CD14-positive monocyte (primary cell): ENCODE results near the gene TMEM40. TPM values are rescaled to one million over a fixed set of nuclear protein-coding genes. Genes with fewer than 3 reads are reported as not detected.

ENCODE experiments used
- DNase-seq, 3 donors: peaks; one replicate each; pipeline ENCODE4 v3.0.0-alpha.2; 2011 to 2022
- H2AFZ ChIP-seq: 2 replicates; pipeline ENCODE4 v1.6.0; 2012; ENCODE audit warnings: mild to moderate bottlenecking, low read depth, low read length, inconsistent platforms; ENCODE audit not compliant: insufficient read depth, poor library complexity, severe bottlenecking
- H3K27ac ChIP-seq, 2 donors: 1 replicate in 1 of 2; 2 replicates in 1 of 2; pipeline ENCODE4 v1.5.1; 2012 to 2013; ENCODE audit warnings: low read length in 2 of 2, control low read depth in 1 of 2, inconsistent platforms in 1 of 2, low read depth in 1 of 2, mild to moderate bottlenecking in 1 of 2
- H3K27me3 ChIP-seq, 2 donors: one replicate each; pipeline versions ENCODE4 v1.6.0 to v1.6.1; 2011 to 2013; ENCODE audit warnings: low read length in 2 of 2; ENCODE audit not compliant: control insufficient read depth in 2 of 2, insufficient read depth in 2 of 2
- H3K36me3 ChIP-seq, 2 donors: replicated peaks in 1 of 2; 1 replicate in 1 of 2; 2 replicates in 1 of 2; pipeline versions ENCODE4 v1.5.1 to v1.6.1; 2012 to 2013; ENCODE audit warnings: low read length in 2 of 2, control low read depth in 1 of 2, inconsistent platforms in 1 of 2, mild to moderate bottlenecking in 1 of 2; ENCODE audit not compliant: insufficient read depth in 2 of 2, control insufficient read depth in 1 of 2
- H3K4me1 ChIP-seq, 2 donors: 1 replicate in 1 of 2; 2 replicates in 1 of 2; pipeline versions ENCODE4 v1.5.1 to v1.6.1; 2012 to 2013; ENCODE audit warnings: low read length in 2 of 2, control low read depth in 1 of 2, inconsistent platforms in 1 of 2, mild to moderate bottlenecking in 1 of 2, moderate library complexity in 1 of 2; ENCODE audit not compliant: insufficient read depth in 2 of 2, control insufficient read depth in 1 of 2
- H3K4me2 ChIP-seq: replicated peaks from 2 replicates; pipeline ENCODE3; 2012; ENCODE audit warnings: low read length, moderate library complexity, mild to moderate bottlenecking; ENCODE audit not compliant: poor library complexity, severe bottlenecking; ENCODE audit errors: extremely low read depth
- H3K4me3 ChIP-seq, 3 experiments: fragments of 200-600 bp in 1 of 3; sonication (generic) in 1 of 3; replicated peaks in 1 of 3; 1 replicate in 2 of 3; 2 replicates in 1 of 3; pipeline ENCODE4 v1.5.1; 2011 to 2013; ENCODE audit warnings: low read length in 3 of 3, mild to moderate bottlenecking in 3 of 3, control low read depth in 2 of 3, low read depth in 2 of 3, inconsistent platforms in 1 of 3, moderate library complexity in 1 of 3
- H3K79me2 ChIP-seq: 2 replicates; pipeline ENCODE4 v1.6.0; 2012; ENCODE audit warnings: mild to moderate bottlenecking, control low read depth, inconsistent platforms, low read length, moderate library complexity; ENCODE audit not compliant: insufficient read depth
- H3K9ac ChIP-seq: 2 replicates; pipeline ENCODE4 v1.6.0; 2017; ENCODE audit warnings: low read length, mild to moderate bottlenecking; ENCODE audit not compliant: insufficient read depth, poor library complexity, severe bottlenecking
- H3K9me3 ChIP-seq, 2 donors: replicated peaks in 1 of 2; 1 replicate in 1 of 2; 2 replicates in 1 of 2; pipeline versions ENCODE4 v1.5.1 to v1.6.1; 2012 to 2013; ENCODE audit warnings: low read length in 2 of 2, control low read depth in 1 of 2; ENCODE audit not compliant: control insufficient read depth in 1 of 2, insufficient read depth in 1 of 2
- H4K20me1 ChIP-seq: 2 replicates; pipeline ENCODE4 v1.6.0; 2012; ENCODE audit warnings: mild to moderate bottlenecking, low read length, control low read depth, moderate library complexity; ENCODE audit not compliant: insufficient read depth
- H3K27ac Mint-ChIP-seq, 7 donors: one replicate each; pipeline ENCODE4 v1.8.0; 2020; ENCODE audit warnings: mild to moderate bottlenecking in 7 of 7, mixed read lengths in 7 of 7, moderate library complexity in 6 of 7, inconsistent platforms in 2 of 7
- H3K27me3 Mint-ChIP-seq, 3 donors: one replicate each; pipeline ENCODE4 v1.8.0; 2021 to 2022; ENCODE audit warnings: low read depth in 3 of 3, mild to moderate bottlenecking in 3 of 3, mixed read lengths in 3 of 3, moderate library complexity in 3 of 3, inconsistent platforms in 1 of 3
- H3K36me3 Mint-ChIP-seq, 2 donors: one replicate each; pipeline ENCODE4 v1.8.0; 2020; ENCODE audit warnings: mixed read lengths in 2 of 2, inconsistent platforms in 1 of 2, mild to moderate bottlenecking in 1 of 2
- H3K4me1 Mint-ChIP-seq: one replicate; pipeline ENCODE4 v1.8.0; 2020; ENCODE audit warnings: mild to moderate bottlenecking, mixed read lengths
- H3K4me3 Mint-ChIP-seq, 2 donors: one replicate each; pipeline ENCODE4 v1.8.0; 2020; ENCODE audit warnings: mild to moderate bottlenecking in 2 of 2, mixed read lengths in 2 of 2, moderate library complexity in 1 of 2
- H3K9me3 Mint-ChIP-seq, 7 donors: one replicate each; pipeline ENCODE4 v1.8.0; 2020 to 2022; ENCODE audit warnings: mixed read lengths in 7 of 7, mild to moderate bottlenecking in 6 of 7, moderate library complexity in 6 of 7, inconsistent platforms in 2 of 7
- CTCF ChIP-seq: fragments of 200-600 bp; IDR thresholded peaks from one replicate; pipeline ENCODE4 v1.8.0; 2022; ENCODE audit warnings: antibody characterized with exemption, mild to moderate bottlenecking
- WGBS: methylation state at CpG from one replicate; pipeline ENCODE4 v1.1.5; 2013; ENCODE audit warnings: missing lambda C conversion rate; ENCODE audit not compliant: insufficient coverage; 5-methylcytosine and 5-hydroxymethylcytosine counted together
- intact Hi-C, 2 donors: fragments of 100-400 bp; cut with micrococcal nuclease; formaldehyde crosslinking; loops; one replicate each; pipeline versions ENCODE4 v1.15.0 to v1.15.1; 2023
- polyA plus RNA-seq, 3 donors: library from polyadenylated mRNA; depleted of rRNA in 1 of 3; unstranded in 2 of 3; stranded (reverse) in 1 of 3; fragments of 300-500 nt in 2 of 3; fragments of >200 nt in 1 of 3; fragmentation: Illumina TruSeq in 2 of 3; gene quantifications; 1 replicate in 2 of 3; 2 replicates in 1 of 3; pipeline ENCODE4 v1.2.3, GENCODE V29; 2012 to 2021

TMEM40 gene
- polyA plus RNA-seq, 3 donors, result 0.92 TPM; not detected in 2

DNA sequence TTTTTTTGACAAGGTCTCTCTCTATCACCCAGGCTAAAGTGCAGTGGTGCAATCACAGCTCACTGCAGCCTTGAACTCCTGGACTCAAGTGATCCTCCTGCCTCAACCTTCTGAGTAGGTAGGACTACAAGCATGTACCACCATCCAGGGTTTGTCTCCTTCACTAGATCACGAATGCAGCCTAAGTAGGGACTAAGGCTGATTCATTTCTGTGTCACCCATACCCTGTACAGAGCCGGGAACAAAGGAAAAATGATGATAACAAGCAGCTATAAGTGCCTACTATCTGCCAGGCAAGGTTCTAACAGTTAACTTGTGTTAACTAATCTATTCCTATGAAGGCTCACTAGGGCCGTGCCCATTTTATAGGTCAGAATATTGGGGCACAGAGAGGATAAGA, 7.0 kb downstream of the TMEM40 start:
- Mint-ChIP-seq H3K4me3 (no peak overlapping the region), H3K36me3 (no peaks in the 10 kb centered on the region), H3K4me1 (peaks cover 3% of the 10 kb centered on the region), H3K27ac (no peak overlapping the region), H3K27me3 (peaks cover 0 to 19% (median 12%) of the 10 kb centered on the region in 3 donors), H3K9me3 (peaks cover 0 to 1% (median 0%) of the 10 kb centered on the region in 7 donors)
- Histone ChIP-seq H3K9ac (no peak overlapping the region), H3K9me3 (no peaks in the 10 kb centered on the region), H3K4me1 (no peaks in the 10 kb centered on the region), H3K79me2 (no peaks in the 10 kb centered on the region), H3K36me3 (no peaks in the 10 kb centered on the region), H2AFZ (no peak overlapping the region), H3K27ac (no peak overlapping the region), H3K4me3 (no peak overlapping the region), H3K4me2 (no peak overlapping the region), H4K20me1 (no peaks in the 10 kb centered on the region), H3K27me3 (no peaks in the 10 kb centered on the region)
- 40% methylated on average over 2 of the region's 3 CpGs for WGBS
- DNase-seq, result no peak
- no peak for TF ChIP-seq CTCF
- intact Hi-C loops, result no loop called here

- TF ChIP-seq CTCF, result no peak
- 94% methylated on average over 4 of the region's 5 CpGs for WGBS
- H3K4me1 ChIP-seq, result no peaks in the 10 kb centered on the region
- H3K4me2 ChIP-seq, result no peak overlapping the region
- Mint-ChIP-seq H3K27me3 (peaks cover 0 to 19% (median 15%) of the 10 kb centered on the region in 3 donors), H3K4me1 (peaks cover 3% of the 10 kb centered on the region), H3K27ac (no peak overlapping the region), H3K36me3 (no peaks in the 10 kb centered on the region), H3K4me3 (no peak overlapping the region), H3K9me3 (peaks cover 0 to 1% (median 0%) of the 10 kb centered on the region in 7 donors)
- H3K4me3 ChIP-seq, result no peak overlapping the region
- no peaks in the 10 kb centered on the region for H4K20me1 ChIP-seq
- no peaks in the 10 kb centered on the region for H3K79me2 ChIP-seq
- no peak overlapping the region for H3K27ac ChIP-seq
- H3K27me3 ChIP-seq, result no peaks in the 10 kb centered on the region
- intact Hi-C loops, result no loop called here
- no peak overlapping the region for H2AFZ ChIP-seq
- H3K9me3 ChIP-seq, result no peaks in the 10 kb centered on the region
- no peaks in the 10 kb centered on the region for H3K36me3 ChIP-seq
- DNase-seq, result no peak
- H3K9ac ChIP-seq, result no peak overlapping the region
Measured at GRCh38 chr3:12751571-12751970, 7.5 kb downstream of the TMEM40 start.
